KMS-11 (cell line): Measurements from ENCODE around the gene SEMA3B.

Experiments used
- H2AFZ ChIP-seq: fragments of 200-600 bp; sonication (generic); 2 replicates; pipeline ENCODE4 v1.6.1; 2016; ENCODE audit warnings: antibody characterized with exemption, mixed run types, low read depth
- H3K27ac ChIP-seq: fragments of 200-600 bp; sonication (generic); 2 replicates; pipeline ENCODE4 v1.6.1; 2016; ENCODE audit warnings: mild to moderate bottlenecking, mixed run types
- H3K27me3 ChIP-seq: fragments of 200-600 bp; sonication (generic); 2 replicates; pipeline ENCODE4 v1.6.1; 2017; ENCODE audit warnings: mild to moderate bottlenecking, low read depth, mixed run types, moderate library complexity; ENCODE audit not compliant: insufficient read depth
- H3K36me3 ChIP-seq: fragments of 200-600 bp; sonication (generic); 2 replicates; pipeline ENCODE4 v1.6.1; 2017; ENCODE audit warnings: mild to moderate bottlenecking, mixed run types; ENCODE audit not compliant: insufficient read depth
- H3K4me1 ChIP-seq: fragments of 200-600 bp; sonication (generic); 2 replicates; pipeline ENCODE4 v1.6.1; 2016; ENCODE audit warnings: mild to moderate bottlenecking, low read depth, mixed run types; ENCODE audit not compliant: poor library complexity, severe bottlenecking
- H3K4me2 ChIP-seq: fragments of 200-600 bp; sonication (generic); 2 replicates; pipeline ENCODE4 v1.7.0; 2016; ENCODE audit warnings: mild to moderate bottlenecking, mixed run types
- H3K4me3 ChIP-seq: fragments of 200-600 bp; sonication (generic); IDR thresholded peaks from 2 replicates; pipeline ENCODE4 v1.6.1; 2017; ENCODE audit warnings: low read depth, low read length, mixed read lengths; ENCODE audit not compliant: insufficient read depth
- H3K79me2 ChIP-seq: fragments of 200-600 bp; sonication (generic); 2 replicates; pipeline ENCODE4 v1.6.1; 2016; ENCODE audit warnings: low read depth, mixed run types; ENCODE audit not compliant: insufficient read depth
- H3K9ac ChIP-seq: fragments of 200-600 bp; sonication (generic); 2 replicates; pipeline ENCODE4 v1.6.1; 2016; ENCODE audit warnings: mild to moderate bottlenecking, mixed run types
- H4K20me1 ChIP-seq: fragments of 200-600 bp; sonication (generic); 2 replicates; pipeline ENCODE4 v1.6.1; 2016; ENCODE audit warnings: mild to moderate bottlenecking, mixed run types; ENCODE audit not compliant: insufficient read depth
- TF ChIP-seq, protein P1 (sequence below): fragments of 200-600 bp; sonication (generic); conservative IDR thresholded peaks from 2 replicates; pipeline ENCODE4 v1.6.1; 2017; ENCODE audit warnings: low read depth, mild to moderate bottlenecking, antibody characterized with exemption, low read length, moderate library complexity, mixed read lengths

Gene SEMA3B

GRCh38 chr3:50272911-50273688 lies 4.2 kb downstream of the SEMA3B start:
- Histone ChIP-seq H3K4me2 (peak overlapping the region; percentile 48; the same call in 1 of the 2 replicates), H3K36me3 (no peaks in the 10 kb centered on the region), H3K79me2 (no peaks in the 10 kb centered on the region), H2AFZ (no peak overlapping the region; the same call in 1 of the 2 replicates), H3K4me1 (no peaks in the 10 kb centered on the region), H3K27me3 (peaks cover 13% of the 10 kb centered on the region; the same call in 1 of the 2 replicates), H4K20me1 (no peaks in the 10 kb centered on the region), H3K9ac (no peak overlapping the region), H3K4me3 (no peak overlapping the region), H3K27ac (no peak overlapping the region)
- TF ChIP-seq, protein P1, sequence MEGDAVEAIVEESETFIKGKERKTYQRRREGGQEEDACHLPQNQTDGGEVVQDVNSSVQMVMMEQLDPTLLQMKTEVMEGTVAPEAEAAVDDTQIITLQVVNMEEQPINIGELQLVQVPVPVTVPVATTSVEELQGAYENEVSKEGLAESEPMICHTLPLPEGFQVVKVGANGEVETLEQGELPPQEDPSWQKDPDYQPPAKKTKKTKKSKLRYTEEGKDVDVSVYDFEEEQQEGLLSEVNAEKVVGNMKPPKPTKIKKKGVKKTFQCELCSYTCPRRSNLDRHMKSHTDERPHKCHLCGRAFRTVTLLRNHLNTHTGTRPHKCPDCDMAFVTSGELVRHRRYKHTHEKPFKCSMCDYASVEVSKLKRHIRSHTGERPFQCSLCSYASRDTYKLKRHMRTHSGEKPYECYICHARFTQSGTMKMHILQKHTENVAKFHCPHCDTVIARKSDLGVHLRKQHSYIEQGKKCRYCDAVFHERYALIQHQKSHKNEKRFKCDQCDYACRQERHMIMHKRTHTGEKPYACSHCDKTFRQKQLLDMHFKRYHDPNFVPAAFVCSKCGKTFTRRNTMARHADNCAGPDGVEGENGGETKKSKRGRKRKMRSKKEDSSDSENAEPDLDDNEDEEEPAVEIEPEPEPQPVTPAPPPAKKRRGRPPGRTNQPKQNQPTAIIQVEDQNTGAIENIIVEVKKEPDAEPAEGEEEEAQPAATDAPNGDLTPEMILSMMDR: peak; percentile 72

DNA sequence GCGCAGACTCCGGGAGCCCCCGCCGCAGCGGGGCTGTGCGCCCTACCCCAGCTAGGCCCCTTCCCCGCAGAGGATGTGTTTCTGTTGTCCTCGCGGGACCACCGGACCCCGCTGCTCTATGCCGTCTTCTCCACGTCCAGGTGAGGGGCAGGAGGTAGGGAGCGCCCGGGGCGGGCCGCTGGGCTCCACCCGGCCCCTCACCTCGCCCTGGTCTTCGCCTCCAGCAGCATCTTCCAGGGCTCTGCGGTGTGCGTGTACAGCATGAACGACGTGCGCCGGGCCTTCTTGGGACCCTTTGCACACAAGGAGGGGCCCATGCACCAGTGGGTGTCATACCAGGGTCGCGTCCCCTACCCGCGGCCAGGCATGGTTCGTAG lies 4.7 kb downstream of the SEMA3B start:
- no peak overlapping the region for H3K9ac ChIP-seq
- H3K27ac ChIP-seq: no peak overlapping the region
- no peaks in the 10 kb centered on the region for H4K20me1 ChIP-seq
- no peak overlapping the region for H3K4me3 ChIP-seq
- H3K4me2 ChIP-seq: no peak overlapping the region
- no peaks in the 10 kb centered on the region for H3K4me1 ChIP-seq
- H3K79me2 ChIP-seq: no peaks in the 10 kb centered on the region
- H2AFZ ChIP-seq: no peak overlapping the region
- H3K36me3 ChIP-seq: no peaks in the 10 kb centered on the region
- peaks cover 10% of the 10 kb centered on the region; the same call in 1 of the 2 replicates for H3K27me3 ChIP-seq
- TF ChIP-seq, protein P1: no peak

- Histone ChIP-seq H3K9ac (no peak overlapping the region), H3K4me3 (no peak overlapping the region), H3K4me1 (no peaks in the 10 kb centered on the region), H3K27ac (no peak overlapping the region), H3K79me2 (no peaks in the 10 kb centered on the region), H2AFZ (no peak overlapping the region), H3K27me3 (peaks cover 9% of the 10 kb centered on the region; the same call in 1 of the 2 replicates), H3K4me2 (no peak overlapping the region), H4K20me1 (no peaks in the 10 kb centered on the region), H3K36me3 (no peaks in the 10 kb centered on the region)
- TF ChIP-seq, protein P1: peak; percentile 76
Observed at GRCh38 chr3:50274371-50275104, 5.6 kb downstream of the SEMA3B start.

GRCh38 chr3:50275141-50275995 lies 6.4 kb downstream of the SEMA3B start:
- Histone ChIP-seq H3K36me3 (no peaks in the 10 kb centered on the region), H3K27me3 (peaks cover 9% of the 10 kb centered on the region; the same call in 1 of the 2 replicates), H2AFZ (no peak overlapping the region), H4K20me1 (no peaks in the 10 kb centered on the region), H3K27ac (no peak overlapping the region), H3K4me1 (no peaks in the 10 kb centered on the region), H3K4me2 (no peak overlapping the region), H3K4me3 (no peak overlapping the region), H3K9ac (no peak overlapping the region), H3K79me2 (no peaks in the 10 kb centered on the region)
- TF ChIP-seq, protein P1: no peak
